ENCODE data around the gene ALDH4A1.

ALDH4A1 gene

GRCh38 chr1:18938707-18939070, 36.3 kb upstream of the ALDH4A1 start:
- DNase-seq: no peak

DNA sequence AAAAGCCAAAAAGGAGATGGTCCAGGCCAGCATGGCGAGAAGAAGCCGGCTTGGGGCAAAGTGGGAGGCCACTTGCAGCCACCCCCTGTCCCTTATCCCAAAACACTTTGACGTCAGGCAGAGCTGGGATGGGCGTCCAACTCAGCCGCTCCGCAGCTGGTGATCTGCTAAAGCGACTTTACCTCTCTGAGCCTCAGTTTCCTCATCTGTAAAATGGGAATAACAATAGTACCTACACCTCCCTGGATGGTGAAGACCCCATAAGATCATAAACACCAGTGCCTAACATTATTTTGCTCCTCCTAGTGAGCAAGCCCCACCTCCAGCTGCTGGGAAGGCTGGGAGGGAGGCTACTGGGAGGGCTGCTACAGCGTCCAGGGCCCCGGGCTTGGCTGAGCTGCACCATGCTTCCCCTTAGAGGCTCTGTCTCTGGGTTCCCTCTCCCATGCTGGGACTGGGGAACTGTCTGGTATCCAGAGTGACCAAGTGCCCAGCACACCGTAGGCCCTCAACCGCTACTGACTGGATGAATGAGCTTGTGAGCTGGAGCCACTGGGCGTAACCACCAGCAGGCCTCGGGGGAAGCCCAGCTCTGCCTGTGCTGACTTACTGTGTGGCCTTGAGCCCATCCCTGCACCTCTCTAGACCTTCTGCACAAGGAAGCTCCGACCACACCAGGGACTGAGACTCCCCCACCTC, 35.8 kb upstream of the ALDH4A1 start:
- DNase-seq: no peak

- DNase-seq: no peak
Measured at GRCh38 chr1:18937539-18937938, 35.2 kb upstream of the ALDH4A1 start.

DNA sequence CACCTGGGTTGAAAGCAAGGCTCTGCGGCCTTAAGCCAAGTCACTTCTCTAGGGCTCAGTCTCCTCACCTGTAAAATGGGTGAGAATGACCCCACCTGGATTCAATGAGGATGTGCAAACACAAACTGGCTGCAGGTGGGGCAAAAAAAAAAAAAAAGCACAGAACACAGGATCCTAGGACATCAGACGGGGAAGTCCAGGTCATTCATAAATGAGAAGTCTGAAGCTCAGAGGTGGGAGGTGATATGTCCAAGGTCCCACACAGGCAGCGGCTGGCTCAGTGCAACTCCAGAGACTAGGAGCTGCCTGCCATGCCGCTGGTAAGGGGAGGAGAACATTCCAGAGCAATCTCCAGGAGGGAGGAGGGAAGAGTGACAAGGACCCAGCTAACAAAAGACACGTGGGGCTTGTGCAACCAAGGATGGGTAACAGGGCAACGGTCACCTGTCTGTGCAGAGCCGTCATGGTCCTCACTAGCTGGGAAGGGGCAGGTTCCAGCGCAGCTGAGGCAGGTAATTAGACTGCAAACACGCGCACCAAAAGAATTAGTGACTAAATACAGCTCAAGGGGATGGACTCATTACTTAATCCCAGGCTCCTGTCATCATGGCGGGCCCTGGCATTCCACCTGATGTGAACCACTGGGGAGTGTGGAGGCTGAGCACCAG, 34.6 kb upstream of the ALDH4A1 start:
- no peak for DNase-seq

- no peak for DNase-seq
Measured at GRCh38 chr1:18936471-18936813, 34.1 kb upstream of the ALDH4A1 start.

GRCh38 chr1:18934205-18935000, 32.0 kb upstream of the ALDH4A1 start:
- DNase-seq: no peak

GRCh38 chr1:18932879-18933278, 30.5 kb upstream of the ALDH4A1 start:
- DNase-seq: no peak

GRCh38 chr1:18932387-18932786, 30.0 kb upstream of the ALDH4A1 start:
- DNase-seq: no peak

DNA sequence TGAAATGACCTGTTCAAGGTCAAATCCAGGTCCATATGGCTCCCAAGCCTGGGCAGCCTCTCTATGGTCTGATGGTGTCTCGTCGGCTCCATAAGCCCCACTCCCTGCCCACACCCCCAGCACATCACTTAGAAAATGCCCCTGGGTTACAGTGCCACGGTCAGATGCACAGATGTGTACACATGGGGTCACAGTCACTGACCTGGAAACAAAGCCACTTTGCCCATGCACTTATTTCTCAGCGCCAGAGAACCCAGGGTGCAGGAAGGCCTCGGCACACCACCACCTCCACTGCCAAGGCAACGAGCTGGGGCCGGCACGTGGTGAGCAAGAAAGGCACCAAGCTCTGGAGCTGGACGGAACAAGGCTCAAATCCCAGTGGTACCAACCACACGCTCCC, 29.4 kb upstream of the ALDH4A1 start:
- DNase-seq: no peak

- no peak for DNase-seq
Measured at GRCh38 chr1:18929686-18930085, 27.3 kb upstream of the ALDH4A1 start.

DNA sequence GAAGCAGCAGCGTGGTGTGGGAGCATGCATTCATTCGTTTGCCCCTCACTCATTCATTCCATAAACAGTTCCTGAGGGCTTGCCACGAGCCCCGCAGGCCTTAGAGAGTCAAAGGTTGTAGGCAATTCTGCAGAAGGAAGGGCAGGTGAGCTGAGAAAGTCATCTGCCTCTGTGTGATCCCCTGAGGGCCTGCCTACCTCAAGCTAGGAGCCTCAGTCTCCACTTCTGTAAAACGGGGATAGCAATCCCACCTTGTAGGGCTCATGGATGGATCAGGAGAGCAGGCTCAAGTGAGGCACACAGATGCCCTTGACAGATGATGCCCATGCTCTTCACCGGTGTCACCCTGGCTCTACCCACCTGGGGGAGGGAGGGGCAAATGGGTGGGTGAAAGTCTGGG, 26.6 kb upstream of the ALDH4A1 start:
- DNase-seq: no peak

DNA sequence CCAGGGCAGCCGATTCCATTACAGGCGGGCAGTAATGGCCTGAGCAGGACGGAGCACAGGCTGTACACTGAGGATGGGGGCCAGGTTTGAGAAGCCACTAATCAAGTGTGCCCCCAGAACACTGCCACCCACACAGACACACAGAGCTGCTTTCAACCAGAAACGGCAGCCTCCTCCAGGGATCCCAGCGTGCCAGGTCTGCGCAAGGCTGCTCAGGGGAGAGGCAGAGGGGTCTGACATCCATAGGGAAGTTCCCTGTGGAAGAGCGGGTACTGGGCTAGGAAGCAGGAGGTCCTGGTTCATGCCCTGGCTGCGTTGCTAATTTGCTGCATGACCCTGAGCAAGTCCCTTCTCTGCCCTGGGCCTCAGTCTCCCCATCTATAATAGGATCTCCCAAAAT, 26.1 kb upstream of the ALDH4A1 start:
- DNase-seq: no peak

- no peak for DNase-seq
Measured at GRCh38 chr1:18927654-18928272, 25.4 kb upstream of the ALDH4A1 start.

DNA sequence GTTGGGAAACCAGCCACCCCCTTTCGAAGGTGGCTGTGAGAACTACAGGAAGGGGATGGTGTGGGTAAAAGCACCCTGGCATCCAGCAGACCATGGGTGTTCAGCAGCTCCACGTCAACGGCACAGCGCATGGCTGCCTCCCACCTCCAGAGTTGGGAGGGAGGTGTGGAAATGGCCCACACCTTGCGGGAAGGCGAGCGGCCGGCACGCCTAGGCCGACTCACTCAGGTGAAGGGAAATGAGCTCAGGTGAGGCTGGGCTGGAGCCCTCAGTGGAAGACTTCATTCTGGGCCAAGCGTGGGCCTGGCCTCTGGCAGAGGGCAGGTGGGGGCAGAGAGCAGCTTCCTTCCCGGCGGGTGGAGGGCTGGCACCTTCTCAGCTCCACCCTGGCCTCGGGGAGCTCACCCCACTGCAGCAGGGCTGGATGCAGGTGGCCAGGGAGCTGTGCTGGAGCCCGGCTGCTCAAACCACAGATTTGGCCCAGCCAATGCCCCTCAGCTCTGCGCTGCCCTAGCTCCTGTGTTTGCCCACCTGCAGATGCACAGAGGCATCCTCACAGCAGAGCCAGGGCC, 24.8 kb upstream of the ALDH4A1 start:
- no peak for DNase-seq

GRCh38 chr1:18926315-18927081, 24.1 kb upstream of the ALDH4A1 start:
- no peak for DNase-seq

DNA sequence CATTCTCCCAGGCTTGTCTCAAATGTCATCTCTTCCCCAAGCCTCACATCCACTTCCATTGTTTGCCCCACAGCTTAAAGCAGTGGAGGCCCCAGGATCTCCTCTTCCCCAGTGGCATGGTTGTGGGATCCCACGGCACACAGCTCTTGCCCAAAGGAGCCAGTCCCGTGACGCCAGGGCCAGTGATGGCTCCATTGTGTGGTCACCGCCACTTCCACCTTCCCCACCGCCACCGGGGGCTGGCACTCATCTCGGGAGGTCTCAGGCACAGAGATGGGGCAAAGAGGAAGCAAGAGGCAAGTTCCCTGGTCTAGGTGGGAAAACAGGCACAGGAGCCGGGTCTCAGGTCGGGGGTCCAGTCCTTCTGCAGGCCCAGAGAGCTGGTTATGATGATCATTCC, 22.9 kb upstream of the ALDH4A1 start:
- DNase-seq: no peak

GRCh38 chr1:18924221-18924691, 21.9 kb upstream of the ALDH4A1 start:
- no peak for DNase-seq

DNA sequence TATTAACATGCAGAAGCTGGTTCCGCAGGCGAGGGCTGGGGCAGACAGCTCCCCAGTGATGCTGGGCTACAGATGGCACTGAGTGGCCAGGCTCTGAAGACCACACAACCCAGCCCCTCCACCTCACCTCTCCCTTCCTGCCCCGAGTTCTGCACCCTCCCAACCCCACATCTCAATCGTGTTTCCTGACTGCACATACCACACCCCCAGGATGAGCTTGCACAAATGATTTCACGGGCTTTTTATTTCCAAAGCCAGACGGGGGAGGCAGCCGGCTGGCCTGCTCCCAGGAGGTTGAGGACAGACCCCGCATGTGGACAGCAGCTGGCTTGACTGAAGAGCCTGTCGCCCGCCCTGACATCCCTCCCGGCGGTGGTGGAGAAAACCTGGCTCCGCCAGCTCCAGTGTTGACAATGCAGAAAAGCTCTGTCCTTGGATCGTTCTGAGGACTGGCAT, 21.4 kb upstream of the ALDH4A1 start:
- no peak for DNase-seq

GRCh38 chr1:18922848-18923755, 20.7 kb upstream of the ALDH4A1 start:
- no peak for DNase-seq

DNA sequence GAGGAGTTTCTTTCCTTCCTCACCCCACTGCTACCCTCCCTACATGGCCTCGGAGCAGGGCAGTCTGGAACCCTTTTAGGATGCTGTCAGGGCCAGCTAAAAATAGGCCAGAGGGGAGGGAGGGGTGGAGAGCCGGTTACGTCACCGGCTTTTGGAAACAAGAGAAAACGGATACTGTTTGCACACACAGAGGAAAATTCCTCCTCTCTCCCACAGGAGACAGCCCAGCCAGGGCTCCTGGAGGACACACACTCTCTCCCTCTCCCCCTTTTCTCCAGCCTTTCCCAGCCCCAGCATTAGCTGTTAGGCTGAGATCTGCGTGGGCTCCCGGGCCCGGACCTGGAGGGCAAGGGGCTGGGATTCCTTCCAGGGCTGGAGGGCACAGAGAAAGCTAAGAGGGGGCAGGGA, 20.0 kb upstream of the ALDH4A1 start:
- DNase-seq: no peak
